Anterior cingulate cortex (tissue), 58 donors: ENCODE results near the gene MYF5.

Source experiments
- DNase-seq, 58 donors: peaks; one replicate each; lab custom pipeline; 2025; lab: John Stamatoyannopoulos, UW

MYF5 gene

DNA sequence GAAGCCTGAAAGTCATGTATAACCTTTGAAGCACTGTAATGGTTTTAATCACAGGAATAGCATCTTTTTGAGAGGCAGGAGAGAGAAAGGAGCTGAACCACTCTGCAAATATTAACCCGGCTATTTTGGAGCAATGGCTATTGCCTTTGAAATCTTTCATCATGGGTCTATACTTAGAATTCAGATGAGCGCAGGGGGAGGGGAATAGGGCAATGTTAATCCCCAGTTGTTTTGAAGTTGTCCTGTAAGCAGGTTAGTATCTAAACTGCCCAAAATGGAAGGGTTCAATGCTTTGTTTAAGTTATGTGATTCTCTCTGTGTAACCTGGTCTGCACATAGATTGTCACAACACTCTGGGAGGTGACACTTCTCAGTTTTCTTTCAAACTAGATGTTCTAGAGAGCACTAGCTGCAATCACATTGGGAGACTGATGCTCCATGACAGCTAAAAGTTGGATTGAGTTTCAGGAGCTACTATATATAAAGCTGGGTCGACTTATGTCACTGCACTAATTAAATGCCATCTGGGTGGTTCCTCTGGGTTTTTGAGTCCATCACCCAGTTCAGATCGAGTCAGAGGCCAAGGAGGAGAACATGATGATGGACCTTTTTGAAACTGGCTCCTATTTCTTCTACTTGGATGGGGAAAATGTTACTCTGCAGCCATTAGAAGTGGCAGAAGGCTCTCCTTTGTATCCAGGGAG is 9.4 kb upstream of the MYF5 start, which contains the start of gene MYF6:
Gene MYF6, plus strand, starts transcription at position 509 of the 704 bp plus-strand sequence. Its CDS starts 86 bp downstream, at position 595.
- DNase-seq = no peak

DNA sequence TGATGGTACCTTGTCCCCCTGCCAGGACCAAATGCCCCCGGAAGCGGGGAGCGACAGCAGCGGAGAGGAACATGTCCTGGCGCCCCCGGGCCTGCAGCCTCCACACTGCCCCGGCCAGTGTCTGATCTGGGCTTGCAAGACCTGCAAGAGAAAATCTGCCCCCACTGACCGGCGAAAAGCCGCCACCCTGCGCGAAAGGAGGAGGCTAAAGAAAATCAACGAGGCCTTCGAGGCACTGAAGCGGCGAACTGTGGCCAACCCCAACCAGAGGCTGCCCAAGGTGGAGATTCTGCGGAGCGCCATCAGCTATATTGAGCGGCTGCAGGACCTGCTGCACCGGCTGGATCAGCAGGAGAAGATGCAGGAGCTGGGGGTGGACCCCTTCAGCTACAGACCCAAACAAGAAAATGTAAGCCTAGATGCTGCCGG is 8.9 kb upstream of the MYF5 start:
- no peak for DNase-seq

DNA sequence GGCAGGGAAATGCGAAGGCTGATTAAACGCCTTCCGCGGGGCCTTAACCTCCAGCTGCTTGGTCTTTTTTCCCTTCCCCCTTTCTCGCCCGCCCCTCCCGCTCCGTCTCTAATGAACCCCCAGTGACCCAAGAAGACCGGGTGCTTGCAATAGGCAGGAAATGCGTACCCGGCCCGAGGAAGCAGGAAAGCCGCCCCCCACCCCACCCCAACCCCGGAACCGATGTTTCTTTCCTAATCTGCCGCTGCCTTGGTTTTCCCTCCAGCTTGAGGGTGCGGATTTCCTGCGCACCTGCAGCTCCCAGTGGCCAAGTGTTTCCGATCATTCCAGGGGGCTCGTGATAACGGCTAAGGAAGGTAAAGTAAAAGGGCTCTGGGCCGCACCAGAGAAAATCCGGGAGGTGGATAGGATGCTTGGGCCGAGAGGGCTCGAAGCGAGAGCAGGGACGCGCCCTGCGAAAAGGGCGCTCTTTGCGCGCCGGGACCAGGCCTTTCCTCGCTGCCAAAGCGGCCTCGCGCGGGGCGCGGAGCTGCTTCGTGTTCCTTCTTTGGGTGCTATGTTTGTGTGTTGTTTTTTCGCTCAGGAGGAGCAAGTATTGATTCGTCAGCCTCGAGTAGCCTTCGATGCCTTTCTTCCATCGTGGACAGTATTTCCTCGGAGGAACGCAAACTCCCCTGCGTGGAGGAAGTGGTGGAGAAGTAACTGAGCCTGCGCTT is 8.3 kb upstream of the MYF5 start:
- no peak for DNase-seq

DNA sequence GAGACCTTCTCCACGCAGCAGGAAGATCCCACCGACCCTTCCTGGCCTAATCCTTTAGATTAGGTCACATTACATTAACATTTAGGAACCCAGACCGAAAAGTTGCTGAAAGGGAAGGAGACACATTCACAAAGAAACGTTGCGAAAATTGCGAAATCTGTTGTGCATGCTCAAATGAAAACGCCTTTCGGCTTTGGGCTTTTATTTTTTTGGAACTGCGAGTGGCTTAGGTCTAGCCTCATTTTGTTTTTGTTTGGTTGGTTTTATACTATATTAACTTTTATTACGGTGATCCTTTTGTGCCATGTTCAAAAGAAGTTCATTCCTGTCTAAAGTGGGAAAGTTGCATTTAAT is 7.8 kb upstream of the MYF5 start:
- no peak for DNase-seq

DNA sequence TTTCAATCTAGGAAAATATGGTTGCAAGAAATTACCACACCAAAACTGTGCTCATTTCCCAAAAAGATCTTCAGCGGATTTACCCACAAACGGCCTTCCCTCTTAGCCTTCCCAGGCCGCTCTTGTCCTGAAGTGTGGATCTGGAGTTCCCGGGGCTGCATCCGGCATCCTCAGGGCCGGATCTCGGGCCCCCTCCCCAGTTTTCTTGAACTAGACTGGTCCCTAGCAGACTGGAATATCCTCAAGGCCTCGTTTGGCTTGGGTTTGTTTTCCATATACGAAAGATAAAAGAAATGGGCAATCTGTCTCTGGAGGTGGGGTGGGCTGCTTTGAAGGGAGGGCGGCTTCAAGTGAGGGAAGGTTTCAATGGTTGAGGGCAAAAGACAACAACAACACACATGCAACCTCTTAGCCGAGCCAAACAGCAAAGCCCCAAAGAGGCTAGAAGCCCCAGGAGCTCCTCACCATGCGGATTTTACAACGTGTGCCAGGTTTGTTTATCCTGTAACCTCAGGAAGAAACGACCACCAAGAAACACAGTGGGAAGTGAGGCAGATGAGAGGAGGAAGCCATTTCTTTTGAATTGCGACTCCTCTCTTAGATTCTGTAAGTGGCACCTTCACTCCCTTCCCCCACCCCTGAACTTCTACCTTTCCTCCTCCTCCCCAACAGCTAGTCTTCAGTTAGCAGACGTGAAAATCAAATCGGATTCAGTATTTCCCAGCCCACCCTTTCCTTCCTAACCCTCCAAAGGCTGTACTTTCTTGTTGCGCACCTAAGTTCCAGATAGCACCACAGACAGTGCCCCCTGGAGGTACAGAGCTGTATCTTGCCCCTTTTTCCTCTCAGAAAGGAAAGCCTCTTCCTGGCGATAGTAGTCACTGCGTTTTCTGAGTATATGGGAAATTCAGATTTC is 6.6 kb upstream of the MYF5 start:
- DNase-seq = no peak

DNA sequence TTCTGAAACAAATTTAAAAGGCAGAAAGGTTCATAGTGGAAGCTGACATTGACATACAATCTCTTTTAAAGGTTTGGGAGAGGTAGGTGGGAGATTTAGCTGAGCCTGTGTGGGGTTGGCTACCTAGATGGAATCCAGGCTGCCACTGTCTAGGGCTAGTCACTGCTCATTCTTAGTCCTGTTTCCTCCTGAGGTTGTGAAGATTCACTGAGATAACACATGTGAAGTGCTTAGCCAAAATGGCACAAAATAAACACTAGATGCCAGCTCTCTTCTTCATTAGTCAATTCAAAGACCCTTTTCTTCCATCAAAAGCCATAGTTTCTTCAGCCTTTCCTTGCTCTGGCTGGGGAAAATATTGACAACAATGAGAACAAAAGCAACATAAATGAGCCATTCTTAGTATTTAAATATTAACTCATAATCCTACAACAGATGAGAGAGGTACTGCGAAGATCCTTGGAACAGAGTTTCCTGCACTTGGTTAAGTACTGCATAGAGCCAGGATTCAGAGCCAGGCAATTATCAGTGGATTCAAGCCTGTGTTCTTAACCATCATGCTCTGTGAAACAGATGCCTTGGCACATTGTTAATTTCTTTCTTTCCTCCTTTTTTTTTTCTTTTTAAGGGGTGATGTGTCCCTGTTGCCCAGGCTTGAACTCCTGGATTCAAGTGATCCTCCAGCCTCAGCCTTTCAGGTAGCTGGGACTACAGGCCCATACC is 5.8 kb upstream of the MYF5 start:
- DNase-seq = no peak

DNA sequence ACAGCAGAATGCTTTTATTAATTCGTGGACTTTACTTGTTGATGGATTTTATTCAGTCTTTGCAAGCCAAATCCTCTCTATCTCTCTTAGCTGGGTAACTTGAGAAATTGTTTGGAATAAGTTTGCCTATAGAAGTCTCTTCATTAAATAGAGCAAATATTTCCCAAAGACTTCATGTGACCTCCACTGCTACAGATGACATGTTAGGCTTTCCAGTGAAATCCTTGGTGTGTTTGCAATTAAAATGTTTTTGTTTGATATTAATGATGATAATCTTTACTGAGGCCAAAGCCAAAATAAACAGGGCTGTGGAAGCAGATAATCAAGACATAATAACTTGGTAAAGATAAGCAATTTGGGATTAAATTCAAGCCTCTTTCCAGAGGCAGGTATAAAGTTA is 4.8 kb upstream of the MYF5 start:
- DNase-seq = no peak

DNA sequence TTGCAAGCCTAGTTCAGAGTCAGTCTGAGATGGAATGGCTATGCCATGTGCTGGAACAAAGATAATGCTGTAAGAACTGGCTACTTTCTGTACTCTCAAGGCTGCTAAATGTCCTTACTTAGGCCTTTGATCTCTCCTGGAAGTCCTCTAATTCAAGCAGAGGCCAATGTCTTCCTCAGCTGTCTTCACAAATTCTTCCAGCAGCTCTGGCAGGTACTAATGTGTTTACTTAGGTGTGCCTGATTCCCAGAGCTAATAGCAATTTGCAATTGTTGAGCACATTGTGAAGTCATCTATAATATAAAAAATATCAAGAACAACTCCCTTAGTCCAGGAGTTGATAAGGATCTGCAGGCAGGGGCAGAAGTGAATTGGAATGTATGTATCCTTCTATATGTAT is 3.8 kb upstream of the MYF5 start:
- DNase-seq = no peak

DNA sequence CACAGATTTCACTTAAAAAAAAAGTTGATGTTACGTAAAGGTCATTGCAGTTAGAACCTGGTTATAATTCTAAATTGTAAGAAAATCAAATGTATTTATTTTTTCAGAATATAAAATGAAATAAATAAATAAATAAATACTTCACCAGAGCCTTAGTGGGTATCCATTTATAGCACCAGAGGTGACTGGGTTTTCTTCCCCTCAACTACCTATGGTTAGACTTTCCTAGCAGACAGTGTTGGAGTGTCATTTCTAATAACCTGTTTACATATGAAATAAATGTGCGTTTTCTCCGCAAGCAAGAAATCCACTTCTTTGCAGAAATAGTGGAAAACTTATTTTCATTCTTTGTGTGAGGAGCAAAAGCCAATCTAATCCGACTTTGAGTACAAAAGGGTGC is 3.3 kb upstream of the MYF5 start:
- no peak for DNase-seq

DNA sequence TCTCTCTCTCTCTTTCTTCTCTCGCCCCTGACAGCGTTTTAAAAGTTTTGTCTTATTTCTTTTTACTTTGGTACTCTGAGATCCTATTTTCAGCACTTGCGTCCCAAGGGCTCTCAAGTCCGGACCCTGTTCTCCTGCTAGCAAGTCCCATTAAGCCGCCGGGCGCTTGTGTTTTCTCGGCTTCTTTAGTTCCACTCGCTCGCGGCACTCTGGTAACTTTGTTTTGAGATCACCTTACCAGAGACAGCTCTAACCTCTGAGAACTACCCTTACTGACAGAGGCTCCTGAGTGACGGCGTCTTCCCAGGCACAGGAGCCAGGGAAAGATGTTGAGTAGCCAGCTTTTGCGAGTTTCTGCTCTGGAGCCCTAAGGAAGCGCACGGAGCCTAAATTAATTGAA is 2.7 kb upstream of the MYF5 start:
- DNase-seq = no peak

DNA sequence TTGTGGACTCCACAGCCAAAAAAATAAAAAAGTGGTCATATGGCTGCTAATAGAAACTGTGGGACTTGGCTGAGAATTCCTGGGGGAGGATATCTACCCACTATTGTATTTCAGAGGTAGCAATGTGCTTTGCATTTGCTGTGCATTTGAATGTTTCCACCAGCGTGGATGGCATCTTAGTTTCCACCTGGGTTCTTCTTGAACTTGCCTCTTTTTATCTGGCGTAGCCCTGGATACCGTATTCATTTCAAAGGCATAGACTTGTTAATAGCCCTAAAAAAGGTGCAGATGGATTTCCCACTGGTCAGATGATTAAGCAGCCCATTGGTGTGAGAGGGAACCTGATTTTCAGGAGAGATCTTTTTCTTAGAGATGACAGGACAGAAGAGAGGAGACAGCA is 1.9 kb upstream of the MYF5 start:
- DNase-seq = no peak

DNA sequence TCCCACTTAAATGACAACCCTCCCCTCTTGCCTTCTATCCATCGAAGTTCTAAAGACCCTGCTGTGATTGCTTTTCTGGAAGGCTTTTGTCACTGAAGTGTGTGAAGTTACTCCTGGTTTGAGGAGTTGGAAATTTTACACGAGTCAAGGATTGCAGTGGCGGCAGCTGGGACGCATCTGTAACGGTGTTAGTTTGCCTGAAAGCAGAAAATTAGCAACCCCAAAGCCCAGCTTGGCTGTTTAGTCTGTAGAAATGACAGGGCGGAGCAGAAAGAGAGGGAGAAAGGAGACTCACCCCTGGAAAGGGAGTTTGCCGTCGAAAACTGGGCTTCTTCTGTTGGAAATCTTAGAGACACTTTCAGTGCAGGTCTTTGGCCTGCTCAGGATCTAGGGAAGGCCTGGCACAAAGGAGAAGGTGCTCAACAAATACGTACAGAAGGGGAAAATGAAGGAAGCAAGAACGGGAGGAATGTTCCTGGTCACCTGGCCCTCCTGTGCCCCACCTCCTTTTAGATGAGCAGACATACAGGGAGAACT is 931 bp upstream of the MYF5 start:
- DNase-seq = no peak

DNA sequence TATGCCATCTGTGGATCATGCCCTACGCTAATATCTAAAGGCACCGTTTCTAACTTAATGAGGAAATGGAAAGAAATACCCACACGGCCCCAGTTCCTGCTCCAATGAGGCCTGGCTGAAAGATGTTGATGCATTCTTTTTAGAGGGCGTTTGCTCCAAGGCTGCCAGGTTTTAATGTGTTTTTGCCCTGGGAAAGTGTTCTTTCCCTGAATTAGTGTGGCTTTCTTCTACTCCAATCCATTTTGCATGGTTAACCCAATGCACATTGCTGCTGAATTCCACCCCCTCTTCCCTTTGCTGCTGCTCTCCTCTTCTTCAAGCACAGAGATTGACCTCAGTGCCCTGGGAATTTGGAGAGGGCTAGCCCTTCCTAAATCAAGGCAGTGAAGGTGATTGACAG is 1.1 kb downstream of the MYF5 start:
- DNase-seq = no peak

DNA sequence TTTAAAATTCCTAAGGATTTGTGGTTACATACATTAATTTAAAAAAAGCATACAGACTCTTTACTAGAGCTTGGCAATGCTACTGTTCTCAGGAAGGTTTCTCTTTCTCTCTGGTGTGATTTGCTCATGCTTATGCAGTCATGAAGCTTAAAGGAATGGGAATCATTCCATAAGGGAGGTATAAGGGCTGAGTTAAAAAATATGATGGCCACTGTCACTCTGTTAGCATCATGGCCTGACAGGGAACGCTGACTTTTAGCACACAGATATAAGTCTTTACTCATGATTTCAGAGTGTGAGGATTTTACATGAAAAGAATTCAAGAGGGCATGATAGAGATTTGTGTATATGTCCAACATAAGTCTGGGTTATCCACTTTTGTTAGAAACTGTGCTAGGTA is 3.8 kb downstream of the MYF5 start:
- no peak for DNase-seq

DNA sequence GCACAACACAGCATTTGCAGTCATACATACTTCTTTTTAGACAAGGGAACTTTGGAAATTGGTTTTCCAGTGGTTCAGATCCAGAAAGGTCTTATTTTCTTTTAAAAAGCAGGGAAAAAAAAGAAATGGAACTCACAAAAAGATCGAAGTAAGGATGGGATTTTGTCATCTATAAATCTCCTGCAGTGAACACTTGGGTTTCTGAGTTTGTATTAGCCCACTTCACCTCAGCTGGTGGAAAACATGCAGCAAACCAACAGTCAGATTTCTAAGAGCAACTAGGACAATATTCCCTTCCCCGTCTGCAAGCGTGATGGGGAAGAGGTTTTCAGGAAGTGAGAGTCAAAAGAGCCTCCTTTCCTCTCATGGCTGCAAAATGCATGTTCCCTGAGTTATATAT is 4.6 kb downstream of the MYF5 start:
- DNase-seq = no peak

DNA sequence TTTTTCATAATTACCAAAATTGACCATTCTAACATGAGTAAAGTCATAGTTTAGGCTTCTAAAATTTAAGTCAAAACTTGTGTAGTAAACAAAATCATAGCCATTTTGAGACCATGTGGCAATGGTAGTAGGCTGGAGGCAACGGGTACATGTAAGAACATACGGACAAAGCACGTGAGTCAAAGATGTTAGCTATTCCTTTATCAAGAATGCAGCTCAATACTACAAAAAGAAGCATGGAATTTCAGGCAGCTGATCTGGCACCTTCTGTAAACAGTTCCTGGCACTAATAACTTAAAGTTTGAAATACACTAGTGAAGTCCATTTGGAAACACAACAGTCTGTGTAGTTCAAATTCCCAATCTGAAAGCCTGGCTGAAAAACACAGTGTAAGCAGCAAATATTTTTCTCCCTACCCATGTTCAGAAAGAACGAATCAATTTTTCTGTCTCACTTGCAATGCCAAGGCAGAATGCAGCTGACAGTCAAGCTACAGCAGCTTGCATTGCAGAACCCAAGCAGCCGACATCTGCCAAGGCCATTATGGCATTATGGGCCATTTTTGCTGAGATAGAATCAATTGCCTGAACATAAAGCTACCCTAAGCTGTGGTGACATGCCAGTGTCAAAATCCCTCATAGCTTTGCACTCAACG is 29.3 kb downstream of the MYF5 start:
- DNase-seq = no peak

DNA sequence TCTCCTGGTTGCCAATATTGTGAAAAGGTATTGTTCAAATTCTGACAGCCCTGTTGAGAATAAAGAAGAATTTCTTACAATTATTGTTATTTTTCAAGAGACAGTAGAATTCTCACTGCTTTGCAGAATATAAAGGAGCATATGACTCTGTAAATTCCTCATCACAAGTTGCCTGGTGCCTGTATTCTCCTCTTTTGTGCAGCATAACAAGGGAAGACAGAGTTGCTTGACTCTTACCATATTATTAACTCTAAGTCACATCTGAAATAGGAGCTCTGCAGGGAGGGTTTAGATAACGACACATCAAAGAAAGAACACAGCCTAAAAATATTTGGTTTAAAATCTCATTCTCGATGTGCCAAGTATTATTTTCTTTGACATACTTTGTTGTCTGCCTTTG is 31.1 kb downstream of the MYF5 start:
- no peak for DNase-seq

DNA sequence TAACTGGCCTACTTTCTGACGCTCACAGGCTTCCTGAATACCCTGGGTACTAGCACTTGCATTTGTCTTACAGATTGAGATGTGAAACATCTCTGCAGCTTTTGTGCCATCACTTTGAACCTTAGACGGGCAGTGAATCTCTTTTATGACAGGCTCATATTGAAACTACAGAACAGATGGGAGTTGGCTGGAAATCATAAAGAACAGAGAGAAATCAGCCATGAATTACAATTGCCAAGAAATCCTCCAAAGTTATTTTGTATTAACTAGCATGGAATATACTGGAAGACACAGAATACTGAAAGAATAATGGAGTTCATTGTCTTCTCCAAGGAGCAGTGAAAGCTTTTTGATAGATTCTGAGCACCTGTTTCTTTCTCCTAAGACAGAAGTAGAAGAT is 32.7 kb downstream of the MYF5 start:
- DNase-seq = no peak

DNA sequence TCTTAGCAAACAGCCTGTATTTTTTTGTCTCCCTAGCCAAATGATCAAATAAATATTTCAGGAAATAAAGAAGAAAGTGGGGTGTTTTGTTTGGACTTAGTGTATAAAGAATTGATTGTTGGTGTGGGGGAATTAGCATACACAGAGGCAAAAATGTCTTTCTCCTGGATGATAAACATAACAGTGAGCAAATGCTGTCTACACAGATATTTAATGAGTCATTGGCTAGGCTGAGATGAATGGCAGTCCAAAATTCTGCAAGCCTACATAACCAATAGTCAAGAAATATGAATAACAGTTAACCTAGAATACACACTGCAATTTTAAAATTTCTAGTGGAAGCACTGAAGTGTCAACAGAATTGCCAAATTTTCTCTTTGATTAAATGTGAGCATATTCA is 35.8 kb downstream of the MYF5 start:
- DNase-seq = no peak

DNA sequence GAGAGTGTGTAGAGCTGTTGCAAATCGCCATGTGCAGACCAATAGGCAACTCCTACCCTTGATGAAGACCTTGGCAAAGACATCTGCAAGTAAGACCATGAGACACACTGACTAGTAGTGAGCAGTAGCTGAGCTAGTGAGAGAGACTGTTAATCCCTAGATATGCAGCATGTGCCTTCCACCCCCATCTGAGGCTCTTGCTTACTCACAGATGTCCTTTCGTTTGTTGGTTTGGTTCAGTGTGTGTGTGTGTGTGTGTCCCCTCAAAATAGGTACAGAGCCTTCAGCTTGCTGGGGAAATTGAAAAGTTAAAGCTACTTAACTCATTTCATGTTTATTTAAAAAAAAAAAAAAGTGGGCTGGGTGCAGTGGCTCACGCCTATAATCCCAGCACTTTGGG is 37.6 kb downstream of the MYF5 start:
- DNase-seq = no peak
